RWPE2 (cell line): ENCODE data around the gene ST6GALNAC2.

Source experiments
- ATAC-seq: fragments of 200-7000 bp; cut with Tn5 transposase; 3 replicates; pipeline ENCODE4 v1.9.1; 2021; ENCODE audit warnings: low read depth
- DNase-seq: peaks from one replicate; pipeline ENCODE4 v3.0.0-alpha.2; 2020; ENCODE audit warnings: low spot score
- H3K27ac ChIP-seq: fragments of 450-650 bp; 2 replicates; pipeline ENCODE4 v1.5.1; 2017; ENCODE audit warnings: mild to moderate bottlenecking; ENCODE audit not compliant: poor library complexity, severe bottlenecking
- H3K27me3 ChIP-seq: fragments of 250-450 bp; sonication (Bioruptor Pico); 2 replicates; pipeline ENCODE4 v1.5.1; 2021; ENCODE audit warnings: mild to moderate bottlenecking, moderate library complexity; ENCODE audit not compliant: insufficient read depth, poor library complexity, severe bottlenecking
- H3K36me3 ChIP-seq: fragments of 250-450 bp; sonication (Bioruptor Pico); 2 replicates; pipeline ENCODE4 v1.5.1; 2020; ENCODE audit warnings: low read depth, mild to moderate bottlenecking, moderate library complexity
- H3K4me1 ChIP-seq: fragments of 250-450 bp; sonication (Bioruptor Pico); 2 replicates; pipeline ENCODE4 v1.5.1; 2021; ENCODE audit warnings: mild to moderate bottlenecking, moderate library complexity; ENCODE audit not compliant: insufficient read depth, poor library complexity, severe bottlenecking
- H3K4me3 ChIP-seq: fragments of 250-450 bp; sonication (Bioruptor Pico); 2 replicates; pipeline ENCODE4 v1.5.1; 2021; ENCODE audit warnings: mild to moderate bottlenecking, moderate library complexity; ENCODE audit not compliant: severe bottlenecking
- H3K9me3 ChIP-seq: fragments of 250-450 bp; sonication (Bioruptor Pico); 2 replicates; pipeline ENCODE4 v1.5.1; 2021; ENCODE audit warnings: mild to moderate bottlenecking, moderate library complexity; ENCODE audit not compliant: severe bottlenecking
- CTCF ChIP-seq: fragments of 450-650 bp; IDR thresholded peaks from one replicate; pipeline ENCODE4 v1.5.1; 2017; ENCODE audit warnings: mild to moderate bottlenecking, moderate library complexity; ENCODE audit not compliant: poor library complexity, severe bottlenecking

Gene ST6GALNAC2

GRCh38 chr17:76582660-76583059, 3.0 kb downstream of the ST6GALNAC2 start:
- Histone ChIP-seq H3K9me3 (no peaks in the 10 kb centered on the region), H3K4me1 (peaks cover 69% of the 10 kb centered on the region), H3K36me3 (peaks cover 6% of the 10 kb centered on the region), H3K27ac (peak overlapping the region; percentile 88), H3K4me3 (no peak overlapping the region), H3K27me3 (no peaks in the 10 kb centered on the region)
- DNase-seq (no peak), ATAC-seq (peak; percentile 64)
- TF ChIP-seq CTCF = no peak

- peaks cover 62% of the 10 kb centered on the region for H3K4me1 ChIP-seq
- H3K27me3 ChIP-seq = no peaks in the 10 kb centered on the region
- no peak overlapping the region for H3K4me3 ChIP-seq
- ATAC-seq (peak; percentile 25; the same call in 2 of the 3 replicates), DNase-seq (no peak)
- H3K27ac ChIP-seq = peak overlapping the region; percentile 88
- TF ChIP-seq CTCF = no peak
- H3K36me3 ChIP-seq = peaks cover 6% of the 10 kb centered on the region
- H3K9me3 ChIP-seq = no peaks in the 10 kb centered on the region
These were observed 4.1 kb downstream of the ST6GALNAC2 start for GRCh38 chr17:76581515-76581914.

- peak overlapping the region; percentile 88 for H3K27ac ChIP-seq
- ATAC-seq (no peak), DNase-seq (no peak)
- H3K27me3 ChIP-seq = no peaks in the 10 kb centered on the region
- peaks cover 9% of the 10 kb centered on the region for H3K36me3 ChIP-seq
- peaks cover 60% of the 10 kb centered on the region for H3K4me1 ChIP-seq
- no peaks in the 10 kb centered on the region for H3K9me3 ChIP-seq
- H3K4me3 ChIP-seq = no peak overlapping the region
- no peak for TF ChIP-seq CTCF
These were observed 6.4 kb downstream of the ST6GALNAC2 start for GRCh38 chr17:76579281-76579680.

- ATAC-seq (peak; percentile 76), DNase-seq (no peak)
- Histone ChIP-seq H3K9me3 (no peaks in the 10 kb centered on the region), H3K27me3 (no peaks in the 10 kb centered on the region), H3K4me3 (no peak overlapping the region), H3K4me1 (peaks cover 58% of the 10 kb centered on the region), H3K27ac (peak overlapping the region; percentile 88), H3K36me3 (peaks cover 9% of the 10 kb centered on the region; the same call in 1 of the 2 replicates)
- no peak for TF ChIP-seq CTCF
These were observed 7.3 kb downstream of the ST6GALNAC2 start for GRCh38 chr17:76578376-76578775.

GRCh38 chr17:76577876-76578275, 7.8 kb downstream of the ST6GALNAC2 start:
- Histone ChIP-seq H3K4me3 (no peak overlapping the region), H3K4me1 (peaks cover 53% of the 10 kb centered on the region), H3K36me3 (peaks cover 9% of the 10 kb centered on the region; the same call in 1 of the 2 replicates), H3K27me3 (no peaks in the 10 kb centered on the region), H3K9me3 (no peaks in the 10 kb centered on the region), H3K27ac (peak overlapping the region; percentile 88)
- ATAC-seq (no peak), DNase-seq (no peak)
- TF ChIP-seq CTCF = no peak
